Kidney glomerular epithelial cell (primary cell): ENCODE measurements around the gene DCAF15.
A peak's percentile ranks its signal among the peaks of the same experiment; 100 is the strongest.
"Not testable (repeated sequence)": the region's sequence is repeated elsewhere in the genome, so short reads cannot be mapped to it uniquely, and the experiment has no call there.

Experiments
- DNase-seq: peaks from one replicate; lab custom pipeline; 2025; lab: John Stamatoyannopoulos, UW

Gene DCAF15

GRCh38 chr19:13952154-13952930, at the start of gene DCAF15:
Gene DCAF15 (plus strand): TSS chr19:13952509. CDS start chr19:13952513, 4 bp downstream.
- peak; percentile 98 for DNase-seq

- DNase-seq = no peak
Observed at GRCh38 chr19:13902993-13903555, 49.2 kb upstream of the DCAF15 start.

- peak; percentile 61 for DNase-seq
Observed at GRCh38 chr19:13905634-13906520, 46.4 kb upstream of the DCAF15 start, which contains the start of the genes BRME1 and CC2D1A. Gene BRME1 (minus strand): TSS chr19:13906117. CDS start chr19:13904892, 1,225 bp downstream. Gene CC2D1A (plus strand): TSS chr19:13906201. CDS start chr19:13906442, 241 bp downstream.

- no peak for DNase-seq
Observed at GRCh38 chr19:13906521-13906904, 45.8 kb upstream of the DCAF15 start.

GRCh38 chr19:13906910-13907309, 45.4 kb upstream of the DCAF15 start:
- no peak for DNase-seq

- DNase-seq = no peak
Observed at GRCh38 chr19:13908674-13909073, 43.6 kb upstream of the DCAF15 start.

- DNase-seq = no peak
Observed at GRCh38 chr19:13909430-13909829, 42.9 kb upstream of the DCAF15 start.

GRCh38 chr19:13913352-13913751, 39.0 kb upstream of the DCAF15 start:
- DNase-seq = no peak

GRCh38 chr19:13914777-13915176, 37.5 kb upstream of the DCAF15 start:
- DNase-seq = no peak

- DNase-seq = no peak
Observed at GRCh38 chr19:13917888-13918406, 34.4 kb upstream of the DCAF15 start.

GRCh38 chr19:13918726-13919411, 33.4 kb upstream of the DCAF15 start:
- no peak for DNase-seq

- DNase-seq = no peak
Observed at GRCh38 chr19:13920524-13920923, 31.8 kb upstream of the DCAF15 start.

GRCh38 chr19:13920940-13921747, 31.2 kb upstream of the DCAF15 start:
- peak; percentile 1 for DNase-seq

- DNase-seq = not testable (repeated sequence)
Observed at GRCh38 chr19:13922118-13922517, 30.2 kb upstream of the DCAF15 start.

- DNase-seq = no peak
Observed at GRCh38 chr19:13923194-13923987, 28.9 kb upstream of the DCAF15 start.

- no peak for DNase-seq
Observed at GRCh38 chr19:13926010-13926409, 26.3 kb upstream of the DCAF15 start.

GRCh38 chr19:13926715-13927114, 25.6 kb upstream of the DCAF15 start:
- no peak for DNase-seq

- DNase-seq = no peak
Observed at GRCh38 chr19:13929340-13929739, 23.0 kb upstream of the DCAF15 start.

GRCh38 chr19:13929956-13930355, 22.4 kb upstream of the DCAF15 start:
- no peak for DNase-seq

GRCh38 chr19:13930402-13930801, 21.9 kb upstream of the DCAF15 start:
- DNase-seq = no peak
